Measurements from ENCODE around the gene C4orf36. TPM values are rescaled to one million over a fixed set of nuclear protein-coding genes. Genes with fewer than 3 reads are reported as not detected.
A peak's percentile ranks its signal among the peaks of the same experiment; 100 is the strongest.

C4orf36 gene
- total RNA-seq (1 to 10 TPM in 5 of 9 donors, under 1 TPM in 2, not detected in 2; 0.61 to 2.4 (median 1.2) TPM), polyA plus RNA-seq (under 1 TPM in 1 of 2 donors, not detected in 1; 0.36 TPM)
- long read RNA-seq, donor 1: 0 reads
- long read RNA-seq, donor 2: 0 reads
- long read RNA-seq, donor 3: 0 reads

GRCh38 chr4:86891762-86892635, at the start of gene C4orf36:
Gene C4orf36, minus strand, starts transcription at chr4:86892422. Its CDS starts 902 bp downstream, at chr4:86891520.
- Histone ChIP-seq H3K27ac (peak within 1 kb of the TSS in 8 of 12 donors; percentile 11 to 71 (median 56)), H3K9me3 (no peaks in the 10 kb centered on the region), H3K36me3 (peaks cover 0 to 9% (median 0%) of the 10 kb centered on the region in 9 donors), H3K27me3 (peaks cover 0 to 9% (median 0%) of the 10 kb centered on the region in 9 donors), H3K4me3 (peak within 1 kb of the TSS; percentile 57 to 95 (median 82)), H3K4me1 (peaks cover 0 to 19% (median 4%) of the 10 kb centered on the region in 12 donors)
- TF ChIP-seq, protein P1, sequence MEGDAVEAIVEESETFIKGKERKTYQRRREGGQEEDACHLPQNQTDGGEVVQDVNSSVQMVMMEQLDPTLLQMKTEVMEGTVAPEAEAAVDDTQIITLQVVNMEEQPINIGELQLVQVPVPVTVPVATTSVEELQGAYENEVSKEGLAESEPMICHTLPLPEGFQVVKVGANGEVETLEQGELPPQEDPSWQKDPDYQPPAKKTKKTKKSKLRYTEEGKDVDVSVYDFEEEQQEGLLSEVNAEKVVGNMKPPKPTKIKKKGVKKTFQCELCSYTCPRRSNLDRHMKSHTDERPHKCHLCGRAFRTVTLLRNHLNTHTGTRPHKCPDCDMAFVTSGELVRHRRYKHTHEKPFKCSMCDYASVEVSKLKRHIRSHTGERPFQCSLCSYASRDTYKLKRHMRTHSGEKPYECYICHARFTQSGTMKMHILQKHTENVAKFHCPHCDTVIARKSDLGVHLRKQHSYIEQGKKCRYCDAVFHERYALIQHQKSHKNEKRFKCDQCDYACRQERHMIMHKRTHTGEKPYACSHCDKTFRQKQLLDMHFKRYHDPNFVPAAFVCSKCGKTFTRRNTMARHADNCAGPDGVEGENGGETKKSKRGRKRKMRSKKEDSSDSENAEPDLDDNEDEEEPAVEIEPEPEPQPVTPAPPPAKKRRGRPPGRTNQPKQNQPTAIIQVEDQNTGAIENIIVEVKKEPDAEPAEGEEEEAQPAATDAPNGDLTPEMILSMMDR (IDR thresholded peaks at IDR 0.05): no peak
- TF ChIP-seq POLR2A (IDR thresholded peaks at IDR 0.05): no peak
- peak; percentile 46 to 68 (median 59) for DNase-seq
- ATAC-seq: peak; percentile 44 to 86 (median 78)
- intact Hi-C loops (cut with DNase I): loop anchor here in 4 of 10 donors (2.0 to 10.0 kb wide), 3 partner anchors 87 to 395 kb away; partner anchors contain the start of gene PTPN13 (in 2 of the 4)
- WGBS, 4 donors: 1 to 4% (median 3%) methylated on average over 34 to 84 of the region's 84 CpGs

DNA sequence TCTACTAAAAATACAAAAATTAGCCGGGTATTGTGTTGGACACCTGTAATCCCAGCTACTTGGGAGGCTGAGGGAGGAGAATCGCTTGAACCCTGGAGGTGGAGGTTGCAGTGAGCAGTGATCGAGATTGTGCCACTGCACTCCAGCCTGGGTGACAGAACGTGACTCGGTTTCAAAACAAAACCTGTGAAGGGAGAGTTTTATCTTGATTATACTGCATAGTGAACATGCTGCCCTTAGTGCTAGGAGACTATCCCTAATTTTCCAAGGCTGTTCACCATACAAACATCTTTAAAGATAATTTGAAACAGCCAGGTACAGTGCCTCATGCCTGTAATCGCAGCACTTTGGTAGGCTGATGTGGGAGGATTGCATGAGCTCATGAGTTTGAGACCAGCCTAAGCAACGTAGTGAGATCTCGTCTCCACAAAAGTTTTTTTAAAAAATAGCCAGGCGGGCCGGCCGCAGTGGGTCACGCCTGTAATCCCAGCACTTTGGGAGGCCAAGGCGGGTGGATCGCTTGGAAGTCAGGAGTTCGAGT, 48.8 kb upstream of the C4orf36 start:
- WGBS, 4 donors: 89 to 95% (median 92%) methylated on average over 15 of the region's 15 CpGs
- Histone ChIP-seq H3K9me3 (no peaks in the 10 kb centered on the region), H3K36me3 (no peaks in the 10 kb centered on the region), H3K27me3 (no peaks in the 10 kb centered on the region), H3K4me3 (no peak overlapping the region), H3K4me1 (peaks cover 6 to 79% (median 34%) of the 10 kb centered on the region in 12 donors), H3K27ac (no peak overlapping the region)
- DNase-seq: no peak
- intact Hi-C loops (cut with DNase I): no loop called here
- TF ChIP-seq, protein P1 (IDR thresholded peaks at IDR 0.05): no peak
- no peak for TF ChIP-seq POLR2A (IDR thresholded peaks at IDR 0.05)
- no peak for ATAC-seq

- DNase-seq: no peak
- Histone ChIP-seq H3K4me3 (no peak overlapping the region), H3K27ac (peak overlapping the region in 7 of 12 donors; percentile 17 to 78 (median 24)), H3K27me3 (no peaks in the 10 kb centered on the region), H3K4me1 (peaks cover 6 to 71% (median 32%) of the 10 kb centered on the region in 12 donors), H3K9me3 (no peaks in the 10 kb centered on the region), H3K36me3 (no peaks in the 10 kb centered on the region)
- no peak for ATAC-seq
- WGBS, 4 donors: 71 to 79% (median 74%) methylated on average over 8 of the region's 8 CpGs
- intact Hi-C loops (cut with DNase I): loop anchor here in 5 of 10 donors (5.0 kb wide), 3 partner anchors 32 to 152 kb away; no protein-coding TSS in a partner anchor
- TF ChIP-seq, protein P1 (IDR thresholded peaks at IDR 0.05): no peak
Measured at GRCh38 chr4:86939729-86940575, 47.7 kb upstream of the C4orf36 start.
